Tibial nerve (tissue), 4 donors: ENCODE data around the gene NHERF2. TPM values are rescaled to one million over a fixed set of nuclear protein-coding genes. Genes with fewer than 3 reads are reported as not detected.
A peak's percentile ranks its signal among the peaks of the same experiment; 100 is the strongest.

Source experiments
- DNase-seq, 2 donors: peaks; one replicate each; pipeline ENCODE4 v3.0.0-alpha.2; 2019; ENCODE audit warnings: low spot score in 2 of 2
- H3K27ac ChIP-seq, 4 donors: fragments of 200-600 bp; sonication (generic) in 3 of 4; one replicate each; pipeline ENCODE4 v1.5.1; 2017 to 2019; ENCODE audit warnings: mild to moderate bottlenecking in 1 of 4
- H3K27me3 ChIP-seq, 2 donors: fragments of 200-600 bp; sonication (generic) in 1 of 2; one replicate each; pipeline versions ENCODE4 v1.5.1 to v1.6.0; 2017 to 2019
- H3K36me3 ChIP-seq, 3 donors: fragments of 200-600 bp; sonication (generic); one replicate each; pipeline ENCODE4 v1.5.1; 2018 to 2019
- H3K4me1 ChIP-seq, 4 donors: fragments of 200-600 bp; sonication (generic) in 3 of 4; one replicate each; pipeline ENCODE4 v1.5.1; 2017 to 2019
- H3K4me3 ChIP-seq, 4 donors: fragments of 200-600 bp; sonication (generic) in 3 of 4; one replicate each; pipeline ENCODE4 v1.5.1; 2017 to 2019; ENCODE audit warnings: mild to moderate bottlenecking in 1 of 4, moderate library complexity in 1 of 4
- H3K9me3 ChIP-seq, 4 donors: fragments of 200-600 bp; sonication (generic) in 3 of 4; one replicate each; pipeline ENCODE4 v1.5.1; 2017 to 2019
- CTCF ChIP-seq, 5 experiments: fragments of 200-600 bp in 3 of 5; fragments of 450-650 bp in 2 of 5; sonication (generic) in 3 of 5; IDR thresholded peaks; one replicate each; pipeline ENCODE4 v1.5.1; 2016 to 2019; ENCODE audit warnings: antibody characterized with exemption in 5 of 5, mild to moderate bottlenecking in 3 of 5, moderate library complexity in 2 of 5
- EP300 ChIP-seq, 2 donors: sonication (generic); formaldehyde crosslinking; IDR thresholded peaks; one replicate each; pipeline ENCODE4 v1.6.1; 2017; ENCODE audit warnings: antibody characterized with exemption in 2 of 2, mild to moderate bottlenecking in 1 of 2
- POLR2A ChIP-seq, 2 donors: fragments of 450-650 bp; IDR thresholded peaks; one replicate each; pipeline ENCODE4 v1.6.1; 2017; ENCODE audit warnings: antibody characterized with exemption in 2 of 2, mild to moderate bottlenecking in 2 of 2, moderate library complexity in 2 of 2
- WGBS, 2 donors: methylation state at CpG; one replicate each; pipeline ENCODE4 v1.1.5; 2018; 5-methylcytosine and 5-hydroxymethylcytosine counted together
- total RNA-seq, 4 donors: library from RNA; depleted of rRNA; stranded (reverse); fragments of >200 nt; gene quantifications; one replicate each; pipeline ENCODE4 v1.1.0, GENCODE V29; 2016

Gene NHERF2
- total RNA-seq, 4 donors from 2014 or later, result 54.7 to 83.1 (median 64.9) TPM

GRCh38 chr16:2082983-2083364, 56.3 kb downstream of the NHERF2 start:
- Histone ChIP-seq H3K27ac (peak overlapping the region in 1 of 4 donors; percentile 64), H3K36me3 (peaks cover 0 to 100% (median 0%) of the 10 kb centered on the region in 3 donors), H3K9me3 (no peaks in the 10 kb centered on the region), H3K4me3 (no peak overlapping the region), H3K4me1 (peaks cover 0 to 16% (median 0%) of the 10 kb centered on the region in 4 donors), H3K27me3 (no peaks in the 10 kb centered on the region)
- DNase-seq, result no peak
- 75 to 83% methylated on average over 13 to 14 of the region's 16 CpGs for WGBS, 2 donors
- no peak for TF ChIP-seq CTCF (IDR thresholded peaks at IDR 0.05)
- TF ChIP-seq EP300 (IDR thresholded peaks at IDR 0.05), result no peak
- TF ChIP-seq POLR2A (IDR thresholded peaks at IDR 0.05), result no peak

GRCh38 chr16:2083409-2083808, 56.7 kb downstream of the NHERF2 start:
- Histone ChIP-seq H3K27ac (no peak overlapping the region), H3K4me1 (peaks cover 0 to 16% (median 0%) of the 10 kb centered on the region in 4 donors), H3K4me3 (no peak overlapping the region), H3K36me3 (peaks cover 0 to 100% (median 2%) of the 10 kb centered on the region in 3 donors), H3K27me3 (no peaks in the 10 kb centered on the region), H3K9me3 (no peaks in the 10 kb centered on the region)
- DNase-seq, result no peak
- WGBS, 2 donors, result 81 to 88% methylated on average over 9 to 19 of the region's 19 CpGs
- TF ChIP-seq CTCF (IDR thresholded peaks at IDR 0.05) (no peak), EP300 (IDR thresholded peaks at IDR 0.05) (no peak), POLR2A (IDR thresholded peaks at IDR 0.05) (no peak)

- peaks cover 2 to 100% (median 9%) of the 10 kb centered on the region in 3 donors for H3K36me3 ChIP-seq
- H3K4me3 ChIP-seq, result no peak overlapping the region
- DNase-seq, result no peak
- no peaks in the 10 kb centered on the region for H3K27me3 ChIP-seq
- H3K4me1 ChIP-seq, result peaks cover 0 to 16% (median 0%) of the 10 kb centered on the region in 4 donors
- no peak overlapping the region for H3K27ac ChIP-seq
- no peak for TF ChIP-seq CTCF (IDR thresholded peaks at IDR 0.05)
- no peak for TF ChIP-seq EP300 (IDR thresholded peaks at IDR 0.05)
- TF ChIP-seq POLR2A (IDR thresholded peaks at IDR 0.05), result no peak
- WGBS, 2 donors, result 87% methylated on average over 37 to 43 of the region's 44 CpGs
- no peaks in the 10 kb centered on the region for H3K9me3 ChIP-seq
These were observed 57.4 kb downstream of the NHERF2 start for GRCh38 chr16:2083876-2084780.

GRCh38 chr16:2084895-2085625, 58.4 kb downstream of the NHERF2 start:
- no peak for DNase-seq
- Histone ChIP-seq H3K27ac (peak overlapping the region in 1 of 4 donors; percentile 49), H3K27me3 (no peaks in the 10 kb centered on the region), H3K4me1 (peaks cover 0 to 16% (median 0%) of the 10 kb centered on the region in 4 donors), H3K36me3 (peaks cover 2 to 100% (median 14%) of the 10 kb centered on the region in 3 donors), H3K9me3 (no peaks in the 10 kb centered on the region), H3K4me3 (no peak overlapping the region)
- no peak for TF ChIP-seq POLR2A (IDR thresholded peaks at IDR 0.05)
- TF ChIP-seq EP300 (IDR thresholded peaks at IDR 0.05), result no peak
- 85 to 89% methylated on average over 23 to 24 of the region's 29 CpGs for WGBS, 2 donors

GRCh38 chr16:2085669-2086068, 59.0 kb downstream of the NHERF2 start:
- H3K27ac ChIP-seq, result peak overlapping the region in 2 of 4 donors; percentile 39 to 49
- H3K4me1 ChIP-seq, result peaks cover 0 to 16% (median 0%) of the 10 kb centered on the region in 4 donors
- no peak for TF ChIP-seq EP300 (IDR thresholded peaks at IDR 0.05)
- no peak for TF ChIP-seq CTCF (IDR thresholded peaks at IDR 0.05)
- TF ChIP-seq POLR2A (IDR thresholded peaks at IDR 0.05), result no peak
- peaks cover 2 to 100% (median 14%) of the 10 kb centered on the region in 3 donors for H3K36me3 ChIP-seq
- 61 to 78% methylated on average over 11 to 14 of the region's 14 CpGs for WGBS, 2 donors
- no peaks in the 10 kb centered on the region for H3K27me3 ChIP-seq
- no peaks in the 10 kb centered on the region for H3K9me3 ChIP-seq
- DNase-seq, result no peak
- no peak overlapping the region for H3K4me3 ChIP-seq
